ENCODE data around the gene OSCAR.

DNA sequence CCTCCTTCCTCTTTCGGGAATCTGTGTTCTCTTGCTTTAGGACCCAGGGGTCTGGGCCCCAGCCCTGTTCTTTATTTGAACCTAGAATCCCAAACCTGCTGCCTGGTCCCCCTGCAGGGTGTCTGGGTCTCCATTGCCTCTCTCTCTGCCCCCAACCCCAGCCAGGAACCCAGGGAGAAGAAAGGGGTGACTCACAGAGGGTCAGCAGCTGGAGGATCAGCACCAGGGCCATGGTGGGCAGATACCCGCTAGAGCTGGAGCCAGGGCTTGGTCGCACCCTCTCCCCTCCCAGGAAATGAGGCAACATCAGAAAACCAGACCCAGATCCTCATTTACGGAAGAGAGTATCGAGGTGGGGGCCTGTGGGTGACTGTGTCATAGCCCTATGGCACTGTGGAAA, at the start of gene OSCAR:
- no peak for TF ChIP-seq CTCF (IDR thresholded peaks at IDR 0.05)
- no peak for TF ChIP-seq POLR2A (IDR thresholded peaks at IDR 0.05)
- no peak for TF ChIP-seq EP300 (IDR thresholded peaks at IDR 0.05)
